Calu3 (cell line): ENCODE results near the gene OTOG. TPM values are rescaled to one million over a fixed set of nuclear protein-coding genes. Genes with fewer than 3 reads are reported as not detected.
A peak's percentile ranks its signal among the peaks of the same experiment; 100 is the strongest.

Experiments
- BruUV-seq: library from RNA; stranded (reverse); fragments of 400-500 nt; replicated peaks from 2 replicates; lab custom pipeline; 2021; lab: Mats Ljungman, UMichigan
- CTCF ChIA-PET: fragments of 300-600 bp; sonication (Branson Sonifier 250); formaldehyde crosslinking; loops from one replicate; lab custom pipeline; 2022; ENCODE audit warnings: antibody characterized with exemption; lab: Charles Lee
- DNase-seq: peaks from one replicate; pipeline ENCODE4 v3.0.0; 2022
- H3K27ac Mint-ChIP-seq: one replicate; pipeline ENCODE4 v1.8.0; 2022; ENCODE audit warnings: mixed read lengths; ENCODE audit not compliant: unreplicated experiment
- H3K27me3 Mint-ChIP-seq: one replicate; pipeline ENCODE4 v1.8.0; 2022; ENCODE audit warnings: mixed read lengths; ENCODE audit not compliant: unreplicated experiment
- H3K36me3 Mint-ChIP-seq: one replicate; pipeline ENCODE4 v1.8.0; 2022; ENCODE audit warnings: mild to moderate bottlenecking, moderate library complexity, mixed read lengths; ENCODE audit not compliant: insufficient read depth, unreplicated experiment
- H3K4me1 Mint-ChIP-seq: one replicate; pipeline ENCODE4 v1.8.0; 2022; ENCODE audit warnings: mild to moderate bottlenecking, low read depth, mixed read lengths; ENCODE audit not compliant: unreplicated experiment
- H3K4me3 Mint-ChIP-seq: one replicate; pipeline ENCODE4 v1.8.0; 2022; ENCODE audit warnings: mild to moderate bottlenecking, low read depth, moderate library complexity, mixed read lengths; ENCODE audit not compliant: unreplicated experiment
- H3K9me3 Mint-ChIP-seq: one replicate; pipeline ENCODE4 v1.8.0; 2022; ENCODE audit warnings: low read depth, mixed read lengths; ENCODE audit not compliant: unreplicated experiment
- intact Hi-C: fragments of 100-400 bp; cut with micrococcal nuclease; formaldehyde crosslinking; loops from one replicate; pipeline ENCODE4 v1.10.0; 2022; ENCODE audit not compliant: unreplicated experiment
- total RNA-seq: library from RNA; stranded (reverse); gene quantifications from 2 replicates; pipeline ENCODE4 v1.2.3, GENCODE V29; 2022
- TF ChIP-seq, protein P1 (sequence below): fragments of 200-600 bp; IDR thresholded peaks from one replicate; pipeline ENCODE4 v1.8.0; 2022; ENCODE audit warnings: antibody characterized with exemption; ENCODE audit not compliant: unreplicated experiment

OTOG gene
- total RNA-seq, 1 experiment from 2014 or later: not detected

GRCh38 chr11:17522655-17523054 lies 24.4 kb upstream of the OTOG start:
- TF ChIP-seq, protein P1, sequence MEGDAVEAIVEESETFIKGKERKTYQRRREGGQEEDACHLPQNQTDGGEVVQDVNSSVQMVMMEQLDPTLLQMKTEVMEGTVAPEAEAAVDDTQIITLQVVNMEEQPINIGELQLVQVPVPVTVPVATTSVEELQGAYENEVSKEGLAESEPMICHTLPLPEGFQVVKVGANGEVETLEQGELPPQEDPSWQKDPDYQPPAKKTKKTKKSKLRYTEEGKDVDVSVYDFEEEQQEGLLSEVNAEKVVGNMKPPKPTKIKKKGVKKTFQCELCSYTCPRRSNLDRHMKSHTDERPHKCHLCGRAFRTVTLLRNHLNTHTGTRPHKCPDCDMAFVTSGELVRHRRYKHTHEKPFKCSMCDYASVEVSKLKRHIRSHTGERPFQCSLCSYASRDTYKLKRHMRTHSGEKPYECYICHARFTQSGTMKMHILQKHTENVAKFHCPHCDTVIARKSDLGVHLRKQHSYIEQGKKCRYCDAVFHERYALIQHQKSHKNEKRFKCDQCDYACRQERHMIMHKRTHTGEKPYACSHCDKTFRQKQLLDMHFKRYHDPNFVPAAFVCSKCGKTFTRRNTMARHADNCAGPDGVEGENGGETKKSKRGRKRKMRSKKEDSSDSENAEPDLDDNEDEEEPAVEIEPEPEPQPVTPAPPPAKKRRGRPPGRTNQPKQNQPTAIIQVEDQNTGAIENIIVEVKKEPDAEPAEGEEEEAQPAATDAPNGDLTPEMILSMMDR: no peak
- H3K36me3 Mint-ChIP-seq: peaks cover 11% of the 10 kb centered on the region
- DNase-seq: no peak
- no peaks in the 10 kb centered on the region for H3K27me3 Mint-ChIP-seq
- intact Hi-C loops: no loop called here
- H3K4me3 Mint-ChIP-seq: no peak overlapping the region
- H3K9me3 Mint-ChIP-seq: no peaks in the 10 kb centered on the region
- no peaks in the 10 kb centered on the region for H3K4me1 Mint-ChIP-seq
- CTCF ChIA-PET: interaction anchor here (0.6 to 1.6 kb wide), 3 partner anchors 15 to 175 kb away, joined by 4 to 5 read pairs (median 4); no protein-coding TSS in a partner anchor
- no peak overlapping the region for H3K27ac Mint-ChIP-seq
- no TSS peak for BruUV-seq

- Mint-ChIP-seq H3K27me3 (no peaks in the 10 kb centered on the region), H3K4me1 (no peaks in the 10 kb centered on the region), H3K9me3 (no peaks in the 10 kb centered on the region), H3K27ac (no peak overlapping the region), H3K4me3 (no peak overlapping the region), H3K36me3 (peaks cover 11% of the 10 kb centered on the region)
- CTCF ChIA-PET: no interaction called here
- TF ChIP-seq, protein P1: no peak
- intact Hi-C loops: no loop called here
- no peak for DNase-seq
- BruUV-seq: no TSS peak
Measured at GRCh38 chr11:17524221-17524620, 22.8 kb upstream of the OTOG start.

GRCh38 chr11:17525570-17525969 lies 21.5 kb upstream of the OTOG start:
- TF ChIP-seq, protein P1: no peak
- intact Hi-C loops: no loop called here
- DNase-seq: peak; percentile 38
- CTCF ChIA-PET: interaction anchor here (1.0 to 1.6 kb wide), 4 partner anchors 18 to 141 kb away, joined by 3 to 4 read pairs (median 3); partner anchors contain the start of gene USH1C
- no peaks in the 10 kb centered on the region for H3K4me1 Mint-ChIP-seq
- H3K36me3 Mint-ChIP-seq: peaks cover 11% of the 10 kb centered on the region
- no peak overlapping the region for H3K4me3 Mint-ChIP-seq
- no peaks in the 10 kb centered on the region for H3K9me3 Mint-ChIP-seq
- BruUV-seq: no TSS peak
- H3K27ac Mint-ChIP-seq: no peak overlapping the region
- H3K27me3 Mint-ChIP-seq: no peaks in the 10 kb centered on the region

- Mint-ChIP-seq H3K27me3 (no peaks in the 10 kb centered on the region), H3K4me1 (no peaks in the 10 kb centered on the region), H3K4me3 (no peak overlapping the region), H3K27ac (no peak overlapping the region), H3K9me3 (no peaks in the 10 kb centered on the region), H3K36me3 (peaks cover 11% of the 10 kb centered on the region)
- CTCF ChIA-PET: interaction anchor here (1.0 to 1.6 kb wide), 3 partner anchors 17 to 142 kb away, joined by 3 to 4 read pairs (median 3); partner anchors contain the start of gene USH1C
- DNase-seq: no peak
- TF ChIP-seq, protein P1: no peak
- intact Hi-C loops: no loop called here
- no TSS peak for BruUV-seq
Measured at GRCh38 chr11:17526326-17526725, 20.7 kb upstream of the OTOG start.
